ENCODE measurements around the gene ERCC1. TPM values are rescaled to one million over a fixed set of nuclear protein-coding genes. Genes with fewer than 3 reads are reported as not detected.

ERCC1 gene
- total RNA-seq, 4 donors from 2014 or later, result 39.9 to 69.3 (median 52.5) TPM

DNA sequence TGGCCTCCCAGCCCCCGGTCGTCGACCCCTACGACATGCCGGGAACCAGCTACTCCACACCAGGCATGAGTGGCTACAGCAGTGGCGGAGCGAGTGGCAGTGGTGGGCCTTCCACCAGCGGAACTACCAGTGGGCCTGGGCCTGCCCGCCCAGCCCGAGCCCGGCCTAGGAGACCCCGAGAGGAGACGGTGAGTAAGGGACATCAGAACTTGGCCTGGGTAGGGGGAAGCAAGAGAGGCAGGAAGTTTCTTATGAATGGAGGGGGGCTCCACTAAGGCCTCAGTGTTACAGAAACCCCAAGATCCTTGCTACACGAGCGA, 47.0 kb upstream of the ERCC1 start:
- TF ChIP-seq, protein P1, sequence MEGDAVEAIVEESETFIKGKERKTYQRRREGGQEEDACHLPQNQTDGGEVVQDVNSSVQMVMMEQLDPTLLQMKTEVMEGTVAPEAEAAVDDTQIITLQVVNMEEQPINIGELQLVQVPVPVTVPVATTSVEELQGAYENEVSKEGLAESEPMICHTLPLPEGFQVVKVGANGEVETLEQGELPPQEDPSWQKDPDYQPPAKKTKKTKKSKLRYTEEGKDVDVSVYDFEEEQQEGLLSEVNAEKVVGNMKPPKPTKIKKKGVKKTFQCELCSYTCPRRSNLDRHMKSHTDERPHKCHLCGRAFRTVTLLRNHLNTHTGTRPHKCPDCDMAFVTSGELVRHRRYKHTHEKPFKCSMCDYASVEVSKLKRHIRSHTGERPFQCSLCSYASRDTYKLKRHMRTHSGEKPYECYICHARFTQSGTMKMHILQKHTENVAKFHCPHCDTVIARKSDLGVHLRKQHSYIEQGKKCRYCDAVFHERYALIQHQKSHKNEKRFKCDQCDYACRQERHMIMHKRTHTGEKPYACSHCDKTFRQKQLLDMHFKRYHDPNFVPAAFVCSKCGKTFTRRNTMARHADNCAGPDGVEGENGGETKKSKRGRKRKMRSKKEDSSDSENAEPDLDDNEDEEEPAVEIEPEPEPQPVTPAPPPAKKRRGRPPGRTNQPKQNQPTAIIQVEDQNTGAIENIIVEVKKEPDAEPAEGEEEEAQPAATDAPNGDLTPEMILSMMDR (IDR thresholded peaks at IDR 0.05), result no peak
- no peak for TF ChIP-seq POLR2A (IDR thresholded peaks at IDR 0.05)
- H3K4me3 ChIP-seq, result no peak overlapping the region
- H3K27me3 ChIP-seq, result no peaks in the 10 kb centered on the region
- no peaks in the 10 kb centered on the region for H3K36me3 ChIP-seq
- DNase-seq, result no peak
- peaks cover 0 to 22% (median 12%) of the 10 kb centered on the region in 4 donors for H3K4me1 ChIP-seq
- no peaks in the 10 kb centered on the region for H3K9me3 ChIP-seq
- no peak overlapping the region for H3K27ac ChIP-seq

DNA sequence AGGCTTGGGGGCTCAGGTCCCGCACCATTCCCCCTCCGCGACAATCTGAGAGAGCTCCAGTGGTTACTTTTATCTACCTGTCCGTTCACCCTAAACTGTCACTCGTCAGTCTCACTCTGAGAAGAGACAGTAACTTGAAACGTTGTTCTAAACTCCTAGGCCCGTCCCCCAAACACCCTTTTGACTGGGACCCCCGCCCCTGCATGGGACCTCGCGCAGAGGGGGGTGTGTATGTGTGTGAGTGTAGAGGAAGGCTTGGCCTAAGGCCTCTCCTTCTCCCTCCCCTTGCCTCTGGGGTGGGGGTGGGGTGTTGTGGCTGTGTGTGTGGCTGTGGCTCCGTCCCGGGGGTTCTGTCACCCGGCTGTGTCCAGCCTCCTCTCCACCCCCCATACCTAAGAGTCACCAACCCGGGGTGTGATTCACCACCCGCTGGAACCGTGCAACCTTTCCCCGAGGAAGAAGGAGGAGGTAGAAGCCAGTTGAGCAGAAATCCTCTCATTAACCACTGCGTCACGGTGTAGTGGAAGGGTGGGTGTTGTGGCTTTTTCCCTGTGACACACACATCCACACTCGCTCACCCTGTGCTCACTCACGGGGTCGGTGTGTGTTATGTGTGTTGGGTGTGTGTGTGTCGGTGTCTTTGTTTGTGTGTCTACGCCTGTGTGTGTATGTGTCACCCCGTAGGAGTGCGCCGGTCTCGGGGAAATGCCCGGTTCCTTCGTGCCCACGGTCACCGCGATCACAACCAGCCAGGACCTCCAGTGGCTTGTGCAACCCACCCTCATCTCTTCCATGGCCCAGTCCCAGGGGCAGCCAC, 46.4 kb upstream of the ERCC1 start:
- Histone ChIP-seq H3K27ac (peak overlapping the region; percentile 86 to 96 (median 94)), H3K9me3 (no peaks in the 10 kb centered on the region), H3K4me1 (peaks cover 0 to 22% (median 12%) of the 10 kb centered on the region in 4 donors), H3K27me3 (no peaks in the 10 kb centered on the region), H3K36me3 (no peaks in the 10 kb centered on the region), H3K4me3 (peak overlapping the region; percentile 36 to 78 (median 64))
- TF ChIP-seq, protein P1 (IDR thresholded peaks at IDR 0.05), result no peak
- no peak for TF ChIP-seq POLR2A (IDR thresholded peaks at IDR 0.05)
- DNase-seq, result no peak

DNA sequence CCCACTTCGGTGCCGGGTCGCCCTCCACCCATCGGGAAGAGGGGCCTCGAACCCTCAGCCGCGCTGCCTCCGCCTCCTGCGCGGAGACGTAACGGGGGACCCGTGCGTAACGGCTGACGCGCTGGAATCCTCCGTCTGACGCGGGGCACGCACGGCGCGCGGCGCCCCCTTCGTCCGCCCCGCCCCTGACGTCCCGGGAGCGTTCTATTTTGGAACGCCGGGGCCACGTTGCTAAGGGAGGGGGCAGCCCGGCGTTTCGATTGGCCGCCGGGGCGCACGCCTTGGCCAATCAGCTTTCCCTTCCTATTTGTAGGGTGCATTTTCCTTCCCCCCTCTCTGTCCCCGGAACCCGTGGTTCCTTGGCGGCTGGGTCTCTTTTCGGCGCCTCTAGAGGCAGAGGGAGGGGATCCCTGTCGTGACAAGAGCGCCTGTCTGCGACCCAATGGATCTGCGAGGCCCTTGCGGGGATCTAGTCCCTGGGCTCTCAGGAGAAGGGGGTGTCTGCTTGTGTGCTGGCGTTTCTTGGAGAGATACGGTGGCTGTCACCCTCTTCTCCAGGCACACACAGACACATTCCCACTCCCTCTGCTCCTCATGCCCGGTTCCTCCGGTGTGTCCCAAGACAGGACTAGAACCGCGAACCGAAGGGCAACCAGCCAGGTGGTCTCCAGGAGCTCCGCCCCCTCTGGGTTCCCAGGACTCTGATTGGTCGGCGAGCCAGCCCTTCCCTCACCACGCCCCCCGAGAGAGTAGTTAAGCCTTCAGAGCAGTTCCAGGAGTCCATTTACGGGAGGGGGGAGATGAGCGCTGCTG, 45.6 kb upstream of the ERCC1 start:
- H3K4me1 ChIP-seq, result peaks cover 0 to 22% (median 12%) of the 10 kb centered on the region in 4 donors

DNA sequence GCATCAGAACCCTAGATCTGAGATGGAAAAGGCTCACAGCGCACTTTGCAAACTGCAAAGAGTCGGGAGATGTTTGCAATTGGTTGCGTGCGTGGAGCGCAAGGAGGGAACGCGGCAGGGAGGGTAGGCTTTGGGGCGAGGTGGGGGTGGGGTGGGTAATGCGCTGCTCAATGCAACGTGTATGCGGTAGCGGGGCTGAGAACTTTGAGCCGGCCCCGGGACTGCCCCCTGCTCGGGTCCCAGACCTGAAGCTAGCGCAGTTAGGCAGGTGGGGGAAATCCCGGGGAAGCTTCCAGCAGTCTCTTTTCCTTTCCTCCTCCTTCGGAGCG, 45.0 kb upstream of the ERCC1 start:
- Histone ChIP-seq H3K36me3 (no peaks in the 10 kb centered on the region), H3K4me3 (peak overlapping the region; percentile 36 to 78 (median 64)), H3K4me1 (peaks cover 0 to 22% (median 12%) of the 10 kb centered on the region in 4 donors), H3K27me3 (no peaks in the 10 kb centered on the region), H3K27ac (peak overlapping the region; percentile 86 to 96 (median 94)), H3K9me3 (no peaks in the 10 kb centered on the region)
- peak in 1 of 3 donors; percentile 58 for DNase-seq
- TF ChIP-seq, protein P1 (IDR thresholded peaks at IDR 0.05), result no peak
- no peak for TF ChIP-seq POLR2A (IDR thresholded peaks at IDR 0.05)

More for the DNA sequence above, 45.6 kb upstream of the ERCC1 start:
- H3K36me3 ChIP-seq, result no peaks in the 10 kb centered on the region
- TF ChIP-seq, protein P1 (IDR thresholded peaks at IDR 0.05), result no peak
- peak; percentile 37 to 52 for TF ChIP-seq POLR2A (IDR thresholded peaks at IDR 0.05)
- peak; percentile 93 to 97 (median 96) for DNase-seq
- peak overlapping the region; percentile 36 to 78 (median 64) for H3K4me3 ChIP-seq
- no peaks in the 10 kb centered on the region for H3K9me3 ChIP-seq
- no peaks in the 10 kb centered on the region for H3K27me3 ChIP-seq
- H3K27ac ChIP-seq, result peak overlapping the region; percentile 86 to 96 (median 94)

DNA sequence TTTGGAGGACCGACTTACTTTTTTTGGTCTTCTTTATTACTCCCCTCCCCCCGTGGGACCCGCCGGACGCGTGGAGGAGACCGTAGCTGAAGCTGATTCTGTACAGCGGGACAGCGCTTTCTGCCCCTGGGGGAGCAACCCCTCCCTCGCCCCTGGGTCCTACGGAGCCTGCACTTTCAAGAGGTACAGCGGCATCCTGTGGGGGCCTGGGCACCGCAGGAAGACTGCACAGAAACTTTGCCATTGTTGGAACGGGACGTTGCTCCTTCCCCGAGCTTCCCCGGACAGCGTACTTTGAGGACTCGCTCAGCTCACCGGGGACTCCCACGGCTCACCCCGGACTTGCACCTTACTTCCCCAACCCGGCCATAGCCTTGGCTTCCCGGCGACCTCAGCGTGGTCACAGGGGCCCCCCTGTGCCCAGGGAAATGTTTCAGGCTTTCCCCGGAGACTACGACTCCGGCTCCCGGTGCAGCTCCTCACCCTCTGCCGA, 44.5 kb upstream of the ERCC1 start:
- TF ChIP-seq POLR2A (IDR thresholded peaks at IDR 0.05), result no peak
- TF ChIP-seq, protein P1 (IDR thresholded peaks at IDR 0.05), result peak in 2 of 6 experiments; percentile 3 to 19
- peak in 2 of 3 donors; percentile 63 to 69 for DNase-seq
- H3K27ac ChIP-seq, result peak overlapping the region; percentile 86 to 96 (median 94)
- H3K27me3 ChIP-seq, result no peaks in the 10 kb centered on the region
- H3K9me3 ChIP-seq, result no peaks in the 10 kb centered on the region
- peaks cover 0 to 22% (median 12%) of the 10 kb centered on the region in 4 donors for H3K4me1 ChIP-seq
- H3K4me3 ChIP-seq, result peak overlapping the region; percentile 36 to 78 (median 64)
- H3K36me3 ChIP-seq, result no peaks in the 10 kb centered on the region
